Neural cell (in vitro differentiated cells): ENCODE measurements around the gene PCDH15.

Experiments
- EP300 ChIP-seq: fragments of 450-650 bp; conservative IDR thresholded peaks from 2 replicates; pipeline ENCODE4 v1.6.1; 2014; ENCODE audit warnings: antibody characterized with exemption, mild to moderate bottlenecking, moderate library complexity; ENCODE audit not compliant: poor library complexity, severe bottlenecking
- EZH2 ChIP-seq: fragments of 200-600, 300-800 bp; shearing (Covaris generic), sonication (generic); IDR thresholded peaks from 2 replicates; pipeline ENCODE4 v1.6.1; 2014; ENCODE audit warnings: antibody characterized with exemption, low read length, borderline replicate concordance, mild to moderate bottlenecking; ENCODE audit not compliant: insufficient read depth, poor library complexity, severe bottlenecking
- MXI1 ChIP-seq: fragments of 450-650 bp; conservative IDR thresholded peaks from 2 replicates; pipeline ENCODE4 v1.6.1; 2014; ENCODE audit warnings: antibody characterized with exemption, mild to moderate bottlenecking; ENCODE audit not compliant: poor library complexity, severe bottlenecking
- POLR2AphosphoS5 ChIP-seq: IDR thresholded peaks from 2 replicates; pipeline ENCODE4 v1.6.1; 2012
- RAD21 ChIP-seq: fragments of 450-650 bp; conservative IDR thresholded peaks from 2 replicates; pipeline ENCODE4 v1.6.1; 2014; ENCODE audit warnings: antibody characterized with exemption, mild to moderate bottlenecking, moderate library complexity
- SMC3 ChIP-seq: fragments of 450-650 bp; conservative IDR thresholded peaks from 2 replicates; pipeline ENCODE4 v1.6.1; 2014; ENCODE audit warnings: antibody characterized with exemption, mild to moderate bottlenecking, moderate library complexity; ENCODE audit not compliant: poor library complexity
- TAF1 ChIP-seq: IDR thresholded peaks from 2 replicates; pipeline ENCODE4 v1.6.1; 2012; ENCODE audit warnings: low read depth
- TF ChIP-seq, protein P1 (sequence below): fragments of 450-650 bp; IDR thresholded peaks from 2 replicates; pipeline ENCODE4 v1.5.1; 2014; ENCODE audit warnings: antibody characterized with exemption, mild to moderate bottlenecking, moderate library complexity; ENCODE audit not compliant: poor library complexity, severe bottlenecking
- TF ChIP-seq, protein P2 (sequence below): IDR thresholded peaks from 2 replicates; pipeline ENCODE4 v1.6.1; 2012; ENCODE audit warnings: borderline replicate concordance

DNA sequence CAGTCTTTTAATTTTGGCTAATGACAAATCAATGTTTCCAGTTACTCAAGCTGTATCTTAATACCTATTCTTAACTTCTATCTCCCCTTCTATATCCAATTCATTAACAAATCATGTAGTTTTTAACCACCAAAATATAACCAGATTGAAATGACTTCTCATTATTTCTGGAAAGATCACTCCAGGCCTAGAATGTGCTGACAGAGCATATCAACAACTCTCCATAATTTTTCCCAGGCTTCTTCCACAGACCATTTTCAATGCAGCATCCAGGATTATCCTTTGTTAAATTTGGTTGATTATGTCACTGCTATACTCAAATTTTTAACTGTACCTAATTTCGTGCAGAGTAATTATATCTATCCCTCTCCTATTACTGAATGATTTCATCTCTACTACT is 704.1 kb downstream of the PCDH15 start:
- TF ChIP-seq, protein P1, sequence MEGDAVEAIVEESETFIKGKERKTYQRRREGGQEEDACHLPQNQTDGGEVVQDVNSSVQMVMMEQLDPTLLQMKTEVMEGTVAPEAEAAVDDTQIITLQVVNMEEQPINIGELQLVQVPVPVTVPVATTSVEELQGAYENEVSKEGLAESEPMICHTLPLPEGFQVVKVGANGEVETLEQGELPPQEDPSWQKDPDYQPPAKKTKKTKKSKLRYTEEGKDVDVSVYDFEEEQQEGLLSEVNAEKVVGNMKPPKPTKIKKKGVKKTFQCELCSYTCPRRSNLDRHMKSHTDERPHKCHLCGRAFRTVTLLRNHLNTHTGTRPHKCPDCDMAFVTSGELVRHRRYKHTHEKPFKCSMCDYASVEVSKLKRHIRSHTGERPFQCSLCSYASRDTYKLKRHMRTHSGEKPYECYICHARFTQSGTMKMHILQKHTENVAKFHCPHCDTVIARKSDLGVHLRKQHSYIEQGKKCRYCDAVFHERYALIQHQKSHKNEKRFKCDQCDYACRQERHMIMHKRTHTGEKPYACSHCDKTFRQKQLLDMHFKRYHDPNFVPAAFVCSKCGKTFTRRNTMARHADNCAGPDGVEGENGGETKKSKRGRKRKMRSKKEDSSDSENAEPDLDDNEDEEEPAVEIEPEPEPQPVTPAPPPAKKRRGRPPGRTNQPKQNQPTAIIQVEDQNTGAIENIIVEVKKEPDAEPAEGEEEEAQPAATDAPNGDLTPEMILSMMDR, result no peak
- TF ChIP-seq, protein P2, sequence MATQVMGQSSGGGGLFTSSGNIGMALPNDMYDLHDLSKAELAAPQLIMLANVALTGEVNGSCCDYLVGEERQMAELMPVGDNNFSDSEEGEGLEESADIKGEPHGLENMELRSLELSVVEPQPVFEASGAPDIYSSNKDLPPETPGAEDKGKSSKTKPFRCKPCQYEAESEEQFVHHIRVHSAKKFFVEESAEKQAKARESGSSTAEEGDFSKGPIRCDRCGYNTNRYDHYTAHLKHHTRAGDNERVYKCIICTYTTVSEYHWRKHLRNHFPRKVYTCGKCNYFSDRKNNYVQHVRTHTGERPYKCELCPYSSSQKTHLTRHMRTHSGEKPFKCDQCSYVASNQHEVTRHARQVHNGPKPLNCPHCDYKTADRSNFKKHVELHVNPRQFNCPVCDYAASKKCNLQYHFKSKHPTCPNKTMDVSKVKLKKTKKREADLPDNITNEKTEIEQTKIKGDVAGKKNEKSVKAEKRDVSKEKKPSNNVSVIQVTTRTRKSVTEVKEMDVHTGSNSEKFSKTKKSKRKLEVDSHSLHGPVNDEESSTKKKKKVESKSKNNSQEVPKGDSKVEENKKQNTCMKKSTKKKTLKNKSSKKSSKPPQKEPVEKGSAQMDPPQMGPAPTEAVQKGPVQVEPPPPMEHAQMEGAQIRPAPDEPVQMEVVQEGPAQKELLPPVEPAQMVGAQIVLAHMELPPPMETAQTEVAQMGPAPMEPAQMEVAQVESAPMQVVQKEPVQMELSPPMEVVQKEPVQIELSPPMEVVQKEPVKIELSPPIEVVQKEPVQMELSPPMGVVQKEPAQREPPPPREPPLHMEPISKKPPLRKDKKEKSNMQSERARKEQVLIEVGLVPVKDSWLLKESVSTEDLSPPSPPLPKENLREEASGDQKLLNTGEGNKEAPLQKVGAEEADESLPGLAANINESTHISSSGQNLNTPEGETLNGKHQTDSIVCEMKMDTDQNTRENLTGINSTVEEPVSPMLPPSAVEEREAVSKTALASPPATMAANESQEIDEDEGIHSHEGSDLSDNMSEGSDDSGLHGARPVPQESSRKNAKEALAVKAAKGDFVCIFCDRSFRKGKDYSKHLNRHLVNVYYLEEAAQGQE, result no peak
- TF ChIP-seq EZH2 (no peak), POLR2AphosphoS5 (no peak), TAF1 (no peak), MXI1 (no peak), SMC3 (no peak), RAD21 (no peak), EP300 (no peak)
